Measurements from ENCODE around the gene ASPDH.
"Not testable (repeated sequence)": the region's sequence is repeated elsewhere in the genome, so short reads cannot be mapped to it uniquely, and the experiment has no call there.

ASPDH gene

GRCh38 chr19:50547385-50548190, 33.9 kb upstream of the ASPDH start:
- WGBS = 85% methylated on average over 18 of the region's 18 CpGs
- H3K9me3 ChIP-seq (ENCODE audit: insufficient read depth, low read depth, low read length) = peaks cover 11% of the 10 kb centered on the region; the same call in 1 of the 2 replicates
- H3K27me3 ChIP-seq (ENCODE audit: insufficient read depth, low read length) = peaks cover 28% of the 10 kb centered on the region
- H3K9ac ChIP-seq (ENCODE audit: low read depth, low read length) = no peak overlapping the region
- H3K4me1 ChIP-seq (ENCODE audit: insufficient read depth, low read length) = no peaks in the 10 kb centered on the region
- H3K4me3 ChIP-seq (ENCODE audit: low read length) = no peak overlapping the region
- no peak overlapping the region for H3K27ac ChIP-seq (ENCODE audit: low read depth, low read length)
- no peaks in the 10 kb centered on the region for H3K36me3 ChIP-seq (ENCODE audit: insufficient read depth, low read length)

GRCh38 chr19:50546527-50547221, 33.0 kb upstream of the ASPDH start:
- H3K4me1 ChIP-seq (ENCODE audit: insufficient read depth, low read length) = no peaks in the 10 kb centered on the region
- H3K9ac ChIP-seq (ENCODE audit: low read depth, low read length) = no peak overlapping the region
- no peak overlapping the region for H3K27ac ChIP-seq (ENCODE audit: low read depth, low read length)
- peaks cover 7% of the 10 kb centered on the region; the same call in 1 of the 2 replicates for H3K9me3 ChIP-seq (ENCODE audit: insufficient read depth, low read depth, low read length)
- peaks cover 19% of the 10 kb centered on the region for H3K27me3 ChIP-seq (ENCODE audit: insufficient read depth, low read length)
- no peak overlapping the region for H3K4me3 ChIP-seq (ENCODE audit: low read length)
- 89% methylated on average over 29 of the region's 29 CpGs for WGBS
- no peaks in the 10 kb centered on the region for H3K36me3 ChIP-seq (ENCODE audit: insufficient read depth, low read length)

- WGBS = 87% methylated on average over 21 of the region's 21 CpGs
- H3K27me3 ChIP-seq (ENCODE audit: insufficient read depth, low read length) = no peaks in the 10 kb centered on the region
- H3K4me3 ChIP-seq (ENCODE audit: low read length) = no peak overlapping the region
- peaks cover 7% of the 10 kb centered on the region; the same call in 1 of the 2 replicates for H3K9me3 ChIP-seq (ENCODE audit: insufficient read depth, low read depth, low read length)
- no peak overlapping the region for H3K27ac ChIP-seq (ENCODE audit: low read depth, low read length)
- H3K4me1 ChIP-seq (ENCODE audit: insufficient read depth, low read length) = no peaks in the 10 kb centered on the region
- no peaks in the 10 kb centered on the region for H3K36me3 ChIP-seq (ENCODE audit: insufficient read depth, low read length)
- no peak overlapping the region for H3K9ac ChIP-seq (ENCODE audit: low read depth, low read length)
Observed at GRCh38 chr19:50542943-50543342, 29.2 kb upstream of the ASPDH start.

- 55% methylated on average over 14 of the region's 15 CpGs for WGBS
Observed at GRCh38 chr19:50537769-50538230, 24.1 kb upstream of the ASPDH start.

GRCh38 chr19:50537306-50537685, 23.6 kb upstream of the ASPDH start:
- no peaks in the 10 kb centered on the region for H3K27me3 ChIP-seq (ENCODE audit: insufficient read depth, low read length)
- no peak overlapping the region for H3K9ac ChIP-seq (ENCODE audit: low read depth, low read length)
- H3K36me3 ChIP-seq (ENCODE audit: insufficient read depth, low read length) = no peaks in the 10 kb centered on the region
- H3K9me3 ChIP-seq (ENCODE audit: insufficient read depth, low read depth, low read length) = peaks cover 29% of the 10 kb centered on the region
- H3K4me1 ChIP-seq (ENCODE audit: insufficient read depth, low read length) = no peaks in the 10 kb centered on the region
- 77% methylated on average over 18 of the region's 18 CpGs for WGBS
- no peak overlapping the region for H3K4me3 ChIP-seq (ENCODE audit: low read length)
- no peak overlapping the region for H3K27ac ChIP-seq (ENCODE audit: low read depth, low read length)

More at GRCh38 chr19:50537769-50538230, 24.1 kb upstream of the ASPDH start:
- Histone ChIP-seq H3K4me1 (ENCODE audit: insufficient read depth, low read length) (no peaks in the 10 kb centered on the region), H3K4me3 (ENCODE audit: low read length) (no peak overlapping the region), H3K27me3 (ENCODE audit: insufficient read depth, low read length) (no peaks in the 10 kb centered on the region), H3K27ac (ENCODE audit: low read depth, low read length) (no peak overlapping the region), H3K9ac (ENCODE audit: low read depth, low read length) (no peak overlapping the region), H3K9me3 (ENCODE audit: insufficient read depth, low read depth, low read length) (peaks cover 24% of the 10 kb centered on the region), H3K36me3 (ENCODE audit: insufficient read depth, low read length) (no peaks in the 10 kb centered on the region)

- Histone ChIP-seq H3K36me3 (ENCODE audit: insufficient read depth, low read length) (no peaks in the 10 kb centered on the region), H3K9ac (ENCODE audit: low read depth, low read length) (no peak overlapping the region), H3K4me3 (ENCODE audit: low read length) (no peak overlapping the region), H3K27me3 (ENCODE audit: insufficient read depth, low read length) (no peaks in the 10 kb centered on the region), H3K27ac (ENCODE audit: low read depth, low read length) (no peak overlapping the region), H3K9me3 (ENCODE audit: insufficient read depth, low read depth, low read length) (peaks cover 31% of the 10 kb centered on the region), H3K4me1 (ENCODE audit: insufficient read depth, low read length) (no peaks in the 10 kb centered on the region)
- WGBS = 89% methylated on average over 16 of the region's 16 CpGs
Observed at GRCh38 chr19:50536662-50537305, 23.1 kb upstream of the ASPDH start.

- Histone ChIP-seq H3K9ac (ENCODE audit: low read depth, low read length) (no peak overlapping the region), H3K9me3 (ENCODE audit: insufficient read depth, low read depth, low read length) (peaks cover 36% of the 10 kb centered on the region), H3K4me3 (ENCODE audit: low read length) (no peak overlapping the region), H3K36me3 (ENCODE audit: insufficient read depth, low read length) (no peaks in the 10 kb centered on the region), H3K27me3 (ENCODE audit: insufficient read depth, low read length) (no peaks in the 10 kb centered on the region), H3K4me1 (ENCODE audit: insufficient read depth, low read length) (no peaks in the 10 kb centered on the region), H3K27ac (ENCODE audit: low read depth, low read length) (no peak overlapping the region)
- 82% methylated on average over 10 of the region's 11 CpGs for WGBS
Observed at GRCh38 chr19:50535672-50536187, 22.0 kb upstream of the ASPDH start.

GRCh38 chr19:50534478-50534877, 20.8 kb upstream of the ASPDH start:
- no peak overlapping the region for H3K9ac ChIP-seq (ENCODE audit: low read depth, low read length)
- WGBS = 94% methylated on average over 3 of the region's 3 CpGs
- no peaks in the 10 kb centered on the region for H3K27me3 ChIP-seq (ENCODE audit: insufficient read depth, low read length)
- no peak overlapping the region for H3K27ac ChIP-seq (ENCODE audit: low read depth, low read length)
- H3K36me3 ChIP-seq (ENCODE audit: insufficient read depth, low read length) = no peaks in the 10 kb centered on the region
- no peaks in the 10 kb centered on the region for H3K4me1 ChIP-seq (ENCODE audit: insufficient read depth, low read length)
- H3K4me3 ChIP-seq (ENCODE audit: low read length) = no peak overlapping the region
- peaks cover 39% of the 10 kb centered on the region for H3K9me3 ChIP-seq (ENCODE audit: insufficient read depth, low read depth, low read length)

- Histone ChIP-seq H3K4me3 (ENCODE audit: low read length) (no peak overlapping the region), H3K9ac (ENCODE audit: low read depth, low read length) (no peak overlapping the region), H3K27me3 (ENCODE audit: insufficient read depth, low read length) (no peaks in the 10 kb centered on the region), H3K27ac (ENCODE audit: low read depth, low read length) (no peak overlapping the region), H3K9me3 (ENCODE audit: insufficient read depth, low read depth, low read length) (peaks cover 39% of the 10 kb centered on the region), H3K4me1 (ENCODE audit: insufficient read depth, low read length) (no peaks in the 10 kb centered on the region), H3K36me3 (ENCODE audit: insufficient read depth, low read length) (no peaks in the 10 kb centered on the region)
- 82% methylated on average over 3 of the region's 4 CpGs for WGBS
Observed at GRCh38 chr19:50532952-50533351, 19.2 kb upstream of the ASPDH start.

- no peak overlapping the region for H3K27ac ChIP-seq (ENCODE audit: low read depth, low read length)
- no peaks in the 10 kb centered on the region for H3K27me3 ChIP-seq (ENCODE audit: insufficient read depth, low read length)
- no peaks in the 10 kb centered on the region for H3K4me1 ChIP-seq (ENCODE audit: insufficient read depth, low read length)
- H3K9me3 ChIP-seq (ENCODE audit: insufficient read depth, low read depth, low read length) = peaks cover 42% of the 10 kb centered on the region
- no peak overlapping the region for H3K4me3 ChIP-seq (ENCODE audit: low read length)
- no peaks in the 10 kb centered on the region for H3K36me3 ChIP-seq (ENCODE audit: insufficient read depth, low read length)
- WGBS = 73% methylated on average over 14 of the region's 14 CpGs
- no peak overlapping the region for H3K9ac ChIP-seq (ENCODE audit: low read depth, low read length)
Observed at GRCh38 chr19:50531171-50531612, 17.5 kb upstream of the ASPDH start.

- 91% methylated on average over 3 of the region's 3 CpGs for whole genome bisulfite sequencing
- H3K4me3 ChIP-seq (ENCODE audit: low read length); H3K4me1 ChIP-seq (ENCODE audit: insufficient read depth, low read length); H3K27me3 ChIP-seq (ENCODE audit: insufficient read depth, low read length); H3K9ac ChIP-seq (ENCODE audit: low read depth, low read length); H3K36me3 ChIP-seq (ENCODE audit: insufficient read depth, low read length); H3K27ac ChIP-seq (ENCODE audit: low read depth, low read length): not testable (repeated sequence)
- peaks cover 22% of the 10 kb centered on the region for H3K9me3 ChIP-seq (ENCODE audit: insufficient read depth, low read depth, low read length)
Observed at GRCh38 chr19:50528052-50528451, 14.3 kb upstream of the ASPDH start.

Data from HUES64 (cell line).